Astrocyte (in vitro differentiated cells and primary cell): ENCODE results near the gene PIM3. TPM values are rescaled to one million over a fixed set of nuclear protein-coding genes. Genes with fewer than 3 reads are reported as not detected.

Source experiments
- DNase-seq: peaks from one replicate; pipeline ENCODE4 v3.0.0-alpha.2; 2010; ENCODE audit warnings: low read depth
- FAIRE-seq: peaks from 2 replicates; lab custom pipeline; 2011; peaks lifted over from hg19 to GRCh38; lab: Jason Lieb, UNC
- H2AFZ ChIP-seq: 2 replicates; pipeline ENCODE4 v1.6.0; 2012; ENCODE audit warnings: low read depth, low read length, inconsistent platforms
- H3K27ac ChIP-seq: 2 replicates; pipeline ENCODE4 v1.5.1; 2011; ENCODE audit warnings: low read depth, low read length, inconsistent platforms
- H3K27me3 ChIP-seq: 2 replicates; pipeline ENCODE4 v1.6.0; 2011; ENCODE audit warnings: low read length, inconsistent platforms; ENCODE audit not compliant: insufficient read depth
- H3K36me3 ChIP-seq: 2 replicates; pipeline ENCODE4 v1.5.1; 2011; ENCODE audit warnings: low read length, inconsistent platforms; ENCODE audit not compliant: insufficient read depth
- H3K4me1 ChIP-seq: 2 replicates; pipeline ENCODE4 v1.5.1; 2011; ENCODE audit warnings: low read length, inconsistent platforms; ENCODE audit not compliant: insufficient read depth
- H3K4me2 ChIP-seq: 2 replicates; pipeline ENCODE4 v1.6.0; 2012; ENCODE audit warnings: low read length, inconsistent platforms
- H3K4me3 ChIP-seq: 2 replicates; pipeline ENCODE4 v1.5.1; 2011; ENCODE audit warnings: low read depth, mild to moderate bottlenecking, low read length, inconsistent platforms; ENCODE audit not compliant: insufficient read depth
- H3K79me2 ChIP-seq: 2 replicates; pipeline ENCODE4 v1.6.0; 2012; ENCODE audit warnings: mild to moderate bottlenecking, low read length, inconsistent platforms; ENCODE audit not compliant: insufficient read depth
- H3K9ac ChIP-seq: 2 replicates; pipeline ENCODE4 v1.6.0; 2012; ENCODE audit warnings: mild to moderate bottlenecking, low read length, inconsistent platforms
- H3K9me3 ChIP-seq: 2 replicates; pipeline ENCODE4 v1.5.1; 2012; ENCODE audit warnings: low read depth, mild to moderate bottlenecking, low read length, inconsistent platforms; ENCODE audit not compliant: insufficient read depth
- H4K20me1 ChIP-seq: 2 replicates; pipeline ENCODE4 v1.6.0; 2012; ENCODE audit warnings: low read length, inconsistent platforms; ENCODE audit not compliant: insufficient read depth
- H3K27ac Mint-ChIP-seq: one replicate; pipeline ENCODE4 v1.8.0; 2021; ENCODE audit warnings: mild to moderate bottlenecking, mixed read lengths; ENCODE audit not compliant: unreplicated experiment
- H3K27me3 Mint-ChIP-seq: one replicate; pipeline ENCODE4 v1.8.0; 2021; ENCODE audit warnings: low read depth, mixed read lengths; ENCODE audit not compliant: unreplicated experiment
- H3K36me3 Mint-ChIP-seq: one replicate; pipeline ENCODE4 v1.8.0; 2021; ENCODE audit warnings: low read depth, mixed read lengths; ENCODE audit not compliant: unreplicated experiment
- H3K4me1 Mint-ChIP-seq: one replicate; pipeline ENCODE4 v1.8.0; 2021; ENCODE audit warnings: low read depth, mixed read lengths; ENCODE audit not compliant: unreplicated experiment
- H3K4me3 Mint-ChIP-seq: one replicate; pipeline ENCODE4 v1.8.0; 2021; ENCODE audit warnings: mild to moderate bottlenecking, moderate library complexity, mixed read lengths; ENCODE audit not compliant: unreplicated experiment
- H3K9me3 Mint-ChIP-seq: one replicate; pipeline ENCODE4 v1.8.0; 2021; ENCODE audit warnings: mild to moderate bottlenecking, mixed read lengths; ENCODE audit not compliant: unreplicated experiment
- CTCF ChIP-seq: IDR thresholded peaks from 2 replicates; pipeline ENCODE4 v1.5.1; 2011; ENCODE audit warnings: low read depth, mild to moderate bottlenecking, inconsistent platforms, low read length, moderate library complexity; ENCODE audit not compliant: insufficient read depth
- EZH2 ChIP-seq: IDR thresholded peaks from 2 replicates; pipeline ENCODE4 v1.6.1; 2012; ENCODE audit warnings: mild to moderate bottlenecking, low read length, inconsistent platforms; ENCODE audit not compliant: insufficient read depth
- total RNA-seq: library from RNA; stranded (reverse); gene quantifications from 2 replicates; pipeline ENCODE4 v1.2.1, GENCODE V29; 2021

PIM3 gene
- total RNA-seq, 1 donor from 2014 or later = 15.5 TPM

DNA sequence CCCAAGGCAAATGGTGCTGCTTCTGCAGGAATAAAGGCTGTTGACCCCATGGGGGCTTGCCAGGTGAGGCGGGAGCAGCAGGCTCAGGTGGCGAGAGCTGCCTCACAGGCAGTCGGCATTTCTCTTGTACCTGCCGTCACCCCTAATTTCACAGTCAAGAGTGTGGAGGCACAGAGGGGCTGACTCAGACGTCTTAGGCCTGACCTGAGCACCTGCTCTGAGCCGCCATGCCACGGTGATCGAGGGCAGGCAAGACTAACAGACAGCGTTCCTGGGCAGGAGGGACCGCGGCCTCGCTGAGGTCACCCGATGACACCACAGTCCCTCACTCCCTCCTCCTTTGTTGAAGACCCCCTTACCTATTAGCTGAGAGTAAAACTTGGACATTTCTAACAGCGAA is 47.5 kb upstream of the PIM3 start:
- no peak for TF ChIP-seq CTCF
- TF ChIP-seq EZH2 = no peak
- no peaks in the 10 kb centered on the region for H3K9me3 Mint-ChIP-seq

DNA sequence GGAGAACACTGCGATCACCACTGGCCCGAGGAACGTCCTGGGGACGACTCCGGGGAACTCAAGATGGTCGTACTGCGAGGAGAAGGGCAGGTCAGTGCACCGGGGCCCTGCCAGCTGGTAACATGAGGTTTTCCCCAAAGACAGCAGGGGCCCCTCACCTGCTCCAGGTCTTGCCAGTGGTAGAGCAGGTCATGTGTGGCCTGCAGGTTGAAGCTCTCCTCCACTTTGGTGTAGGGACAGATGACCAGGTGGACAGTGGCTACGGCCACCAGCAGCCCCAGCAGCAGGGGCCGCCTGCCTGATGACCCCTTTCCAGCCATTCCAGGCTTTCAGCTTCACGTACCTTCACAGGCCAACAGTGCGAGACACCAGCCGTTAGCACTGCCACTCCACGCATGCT is 47.1 kb upstream of the PIM3 start:
- Histone ChIP-seq H3K4me1 (no peaks in the 10 kb centered on the region), H3K4me3 (no peak overlapping the region), H3K27ac (no peak overlapping the region), H3K9me3 (no peaks in the 10 kb centered on the region), H3K4me2 (no peak overlapping the region), H3K9ac (no peak overlapping the region), H2AFZ (no peak overlapping the region), H3K36me3 (peaks cover 3% of the 10 kb centered on the region), H3K79me2 (peaks cover 8% of the 10 kb centered on the region), H3K27me3 (no peaks in the 10 kb centered on the region), H4K20me1 (peaks cover 23% of the 10 kb centered on the region)
- H3K27ac Mint-ChIP-seq = no peak overlapping the region
- no peaks in the 10 kb centered on the region for H3K27me3 Mint-ChIP-seq
- FAIRE-seq = no peak
- H3K4me1 Mint-ChIP-seq = peaks cover 1% of the 10 kb centered on the region
- H3K9me3 Mint-ChIP-seq = no peaks in the 10 kb centered on the region
- no peak overlapping the region for H3K4me3 Mint-ChIP-seq
- no peak for DNase-seq
- TF ChIP-seq CTCF = no peak
- no peak for TF ChIP-seq EZH2
- H3K36me3 Mint-ChIP-seq = peaks cover 11% of the 10 kb centered on the region

More for the DNA sequence above, 47.5 kb upstream of the PIM3 start:
- H3K27ac ChIP-seq = no peak overlapping the region
- Mint-ChIP-seq H3K27ac (no peak overlapping the region), H3K4me1 (peaks cover 1% of the 10 kb centered on the region), H3K27me3 (no peaks in the 10 kb centered on the region), H3K36me3 (peaks cover 11% of the 10 kb centered on the region), H3K4me3 (no peak overlapping the region)
- H4K20me1 ChIP-seq = peaks cover 23% of the 10 kb centered on the region
- no peak overlapping the region for H3K4me3 ChIP-seq
- no peak overlapping the region for H2AFZ ChIP-seq
- H3K9me3 ChIP-seq = no peaks in the 10 kb centered on the region
- H3K79me2 ChIP-seq = peaks cover 8% of the 10 kb centered on the region
- no peak overlapping the region for H3K4me2 ChIP-seq
- no peaks in the 10 kb centered on the region for H3K4me1 ChIP-seq
- DNase-seq (no peak), FAIRE-seq (no peak)
- H3K9ac ChIP-seq = no peak overlapping the region
- H3K36me3 ChIP-seq = peaks cover 3% of the 10 kb centered on the region
- H3K27me3 ChIP-seq = no peaks in the 10 kb centered on the region

- Histone ChIP-seq H3K79me2 (peaks cover 14% of the 10 kb centered on the region), H3K27ac (no peak overlapping the region), H4K20me1 (peaks cover 23% of the 10 kb centered on the region), H2AFZ (no peak overlapping the region), H3K27me3 (no peaks in the 10 kb centered on the region), H3K4me2 (no peak overlapping the region), H3K4me1 (peaks cover 4% of the 10 kb centered on the region), H3K4me3 (no peak overlapping the region), H3K36me3 (peaks cover 3% of the 10 kb centered on the region), H3K9ac (no peak overlapping the region), H3K9me3 (no peaks in the 10 kb centered on the region)
- peaks cover 1% of the 10 kb centered on the region for H3K4me1 Mint-ChIP-seq
- no peak for DNase-seq
- no peaks in the 10 kb centered on the region for H3K9me3 Mint-ChIP-seq
- H3K36me3 Mint-ChIP-seq = peaks cover 11% of the 10 kb centered on the region
- TF ChIP-seq EZH2 (no peak), CTCF (no peak)
- FAIRE-seq = no peak
- H3K27ac Mint-ChIP-seq = no peak overlapping the region
- H3K27me3 Mint-ChIP-seq = no peaks in the 10 kb centered on the region
- H3K4me3 Mint-ChIP-seq = no peak overlapping the region
These were observed 46.3 kb upstream of the PIM3 start for GRCh38 chr22:49914256-49914655.
